A549 (cell line): ENCODE data around the gene PRKAG2. TPM values are rescaled to one million over a fixed set of nuclear protein-coding genes. Genes with fewer than 3 reads are reported as not detected.
A peak's percentile ranks its signal among the peaks of the same experiment; 100 is the strongest.

Experiments used
- ATAC-seq, 2 experiments: fragments of 200-7000 bp in 1 of 2; fragments of >200 bp in 1 of 2; cut with Nextera tagmentation in 1 of 2; cut with Tn5 transposase in 1 of 2; 3 replicates each; pipeline versions ENCODE4 v1.8.0 to v1.9.1; 2018 to 2020; ENCODE audit warnings: mild to moderate bottlenecking in 1 of 2, moderate library complexity in 1 of 2
- CTCF ChIA-PET: fragments of 300-600 bp; sonication (Branson Sonifier 250); formaldehyde crosslinking; extraction: SDS; loops from one replicate; lab custom pipeline; 2021; ENCODE audit warnings: antibody characterized with exemption, inconsistent platforms; lab: Yijun Ruan, JAX
- POLR2A ChIA-PET: fragments of 350-600 bp; formaldehyde crosslinking; extraction: SDS; loops from one replicate; lab custom pipeline; 2021; ENCODE audit warnings: antibody characterized with exemption, inconsistent platforms; lab: Yijun Ruan, JAX
- DNase-seq, 2 experiments: peaks; one replicate each; pipeline versions ENCODE4 v3.0.0 to v3.0.0-alpha.2; 2011 to 2016; ENCODE audit warnings: low read depth in 1 of 2, low spot score in 1 of 2
- FAIRE-seq: peaks from 2 replicates; lab custom pipeline; 2011; peaks lifted over from hg19 to GRCh38; lab: Jason Lieb, UNC
- H3K27ac ChIP-seq, 2 experiments: fragments of >200 bp; sonication (Bioruptor Twin); formaldehyde crosslinking; 3 replicates each; pipeline ENCODE4 v1.5.1; 2016 to 2017
- H3K4me1 ChIP-seq: fragments of >200 bp; sonication (Bioruptor Twin); formaldehyde crosslinking; 3 replicates; pipeline ENCODE4 v1.6.1; 2016
- H3K4me2 ChIP-seq: fragments of >200 bp; sonication (Bioruptor Twin); formaldehyde crosslinking; 3 replicates; pipeline ENCODE4 v1.6.1; 2016
- H3K4me3 ChIP-seq: fragments of >200 bp; sonication (Bioruptor Twin); formaldehyde crosslinking; 3 replicates; pipeline ENCODE4 v1.5.1; 2016
- H3K9me3 ChIP-seq: fragments of >200 bp; sonication (Bioruptor Twin); formaldehyde crosslinking; 3 replicates; pipeline ENCODE4 v1.6.1; 2016
- BCL3 ChIP-seq: fragments of >200 bp; sonication (Bioruptor Twin); formaldehyde crosslinking; IDR thresholded peaks from 3 replicates; pipeline ENCODE4 v1.6.1; 2016
- CEBPB ChIP-seq, 2 experiments: fragments of >200 bp in 1 of 2; sonication (Bioruptor Twin) in 1 of 2; formaldehyde crosslinking in 1 of 2; IDR thresholded peaks; 2 replicates each; pipeline ENCODE4 v1.6.1; 2012 to 2016
- EHMT2 ChIP-seq: fragments of 200-600 bp; sonication (generic); IDR thresholded peaks from 2 replicates; pipeline ENCODE4 v1.6.1; 2016; ENCODE audit warnings: antibody characterized with exemption, low read depth, mild to moderate bottlenecking, moderate library complexity
- FOXS1 ChIP-seq: fragments of 250-450 bp; sonication (Bioruptor Pico); IDR thresholded peaks from 2 replicates; pipeline ENCODE4 v1.5.0; 2020; ENCODE audit warnings: mild to moderate bottlenecking, moderate library complexity
- HDAC2 ChIP-seq: fragments of 200-600 bp; sonication (generic); IDR thresholded peaks from 2 replicates; pipeline ENCODE4 v1.6.1; 2016
- KDM5A ChIP-seq: fragments of 200-600 bp; sonication (generic); IDR thresholded peaks from 2 replicates; pipeline ENCODE4 v1.6.1; 2016; ENCODE audit warnings: antibody characterized with exemption, mild to moderate bottlenecking
- NFE2L2 ChIP-seq: fragments of 150-350 bp; conservative IDR thresholded peaks from 2 replicates; pipeline ENCODE4 v1.6.1; 2014; ENCODE audit warnings: low read length
- PBX3 ChIP-seq: IDR thresholded peaks from 2 replicates; pipeline ENCODE4 v1.6.1; 2012
- RARB ChIP-seq: fragments of 250-450 bp; sonication (Bioruptor Pico); IDR thresholded peaks from 2 replicates; pipeline ENCODE4 v1.8.0; 2021; ENCODE audit warnings: mild to moderate bottlenecking, moderate library complexity
- REST ChIP-seq: fragments of 200-600 bp; sonication (generic); IDR thresholded peaks from 2 replicates; pipeline ENCODE4 v1.6.1; 2016; ENCODE audit warnings: antibody characterized with exemption, mild to moderate bottlenecking, moderate library complexity
- SMC3 ChIP-seq: fragments of >200 bp; sonication (Bioruptor Twin); formaldehyde crosslinking; IDR thresholded peaks from 3 replicates; pipeline ENCODE4 v1.6.1; 2018; ENCODE audit warnings: inconsistent platforms
- TFCP2L1 ChIP-seq: fragments of 250-450 bp; sonication (Bioruptor Pico); IDR thresholded peaks from 2 replicates; pipeline ENCODE4 v1.5.0; 2021; ENCODE audit warnings: mild to moderate bottlenecking
- USF2 ChIP-seq: fragments of 450-650 bp; IDR thresholded peaks from 2 replicates; pipeline ENCODE4 v1.6.1; 2014; ENCODE audit warnings: antibody characterized with exemption
- whole genome bisulfite sequencing: methylation state at CpG from one replicate; pipeline ENCODE4 v1.1.6; 2017; ENCODE audit errors: missing lambda C conversion rate; 5-methylcytosine and 5-hydroxymethylcytosine counted together
- polyA plus RNA-seq, 4 experiments: library from polyadenylated mRNA; depleted of rRNA in 3 of 4; stranded (reverse); fragments of >200 nt; fragmentation: RNase III in 1 of 4; extraction: RNeasy Plus Mini Kit Qiagen cat#74134 plus additional on column Dnase treatment in 1 of 4; gene quantifications; 2 replicates in 3 of 4; 3 replicates in 1 of 4; pipeline ENCODE4 v1.2.3, GENCODE V29; 2011 to 2017

The PRKAG2 gene
- polyA plus RNA-seq, 2 of the 4 experiments (the other 2 are of a cell fraction): 26.5 to 31.7 TPM

GRCh38 chr7:151652111-151652510, 224.8 kb downstream of the PRKAG2 start (continued):
- TF ChIP-seq REST: no peak
- no peak for TF ChIP-seq PBX3

GRCh38 chr7:151650161-151650560, 226.8 kb downstream of the PRKAG2 start:
- POLR2A ChIA-PET: no interaction called here
- TF ChIP-seq SMC3 (no peak), CEBPB (IDR thresholded peaks at IDR 0.05) (peak; percentile 78 to 88), FOXS1 (CRISPR knock-in tag) (no peak)
- TF ChIP-seq, all 56 proteins: peak for 1
- Histone ChIP-seq H3K9me3 (peaks cover 3% of the 10 kb centered on the region; the same call in 1 of the 3 replicates), H3K4me1 (peaks cover 32% of the 10 kb centered on the region), H3K4me2 (peak overlapping the region; percentile 50), H3K4me3 (no peak overlapping the region), H3K27ac (peak overlapping the region; percentile 51 to 62)
- WGBS: 91% methylated on average over 4 of the region's 4 CpGs
- DNase-seq: no peak
- peak in 1 of 2 experiments; percentile 9; a peak in 2 of 6 replicates for ATAC-seq
- CTCF ChIA-PET: interaction anchor here (0.8 to 3.2 kb wide), 3 partner anchors 11 to 20 kb away, joined by 3 to 15 read pairs (median 4); no protein-coding TSS in a partner anchor
- no peak for FAIRE-seq

- 93% methylated on average over 6 of the region's 6 CpGs for WGBS
- ChIA-PET POLR2A (no interaction called here), CTCF (interaction anchor here (0.7 to 1.1 kb wide), 2 partner anchors 14 to 35 kb away, joined by 3 read pairs; no protein-coding TSS in a partner anchor)
- FAIRE-seq (no peak), DNase-seq (no peak), ATAC-seq (no peak)
- TF ChIP-seq PBX3 (no peak), USF2 (no peak), CEBPB (IDR thresholded peaks at IDR 0.05) (no peak), RARB (CRISPR knock-in tag) (no peak), TFCP2L1 (CRISPR knock-in tag) (no peak), HDAC2 (no peak), BCL3 (no peak), KDM5A (no peak), NFE2L2 (no peak), EHMT2 (no peak)
- Histone ChIP-seq H3K9me3 (peaks cover 6% of the 10 kb centered on the region; the same call in 1 of the 3 replicates), H3K4me3 (no peak overlapping the region), H3K4me2 (no peak overlapping the region), H3K4me1 (peaks cover 23% of the 10 kb centered on the region), H3K27ac (peak overlapping the region in 1 of 2 experiments; percentile 35; a peak in 1 of 6 replicates)
These were observed 228.5 kb downstream of the PRKAG2 start for GRCh38 chr7:151648429-151648828.
